ENCODE data around the gene ORC6.
"Not testable (repeated sequence)": the region's sequence is repeated elsewhere in the genome, so short reads cannot be mapped to it uniquely, and the experiment has no call there.

Gene ORC6

DNA sequence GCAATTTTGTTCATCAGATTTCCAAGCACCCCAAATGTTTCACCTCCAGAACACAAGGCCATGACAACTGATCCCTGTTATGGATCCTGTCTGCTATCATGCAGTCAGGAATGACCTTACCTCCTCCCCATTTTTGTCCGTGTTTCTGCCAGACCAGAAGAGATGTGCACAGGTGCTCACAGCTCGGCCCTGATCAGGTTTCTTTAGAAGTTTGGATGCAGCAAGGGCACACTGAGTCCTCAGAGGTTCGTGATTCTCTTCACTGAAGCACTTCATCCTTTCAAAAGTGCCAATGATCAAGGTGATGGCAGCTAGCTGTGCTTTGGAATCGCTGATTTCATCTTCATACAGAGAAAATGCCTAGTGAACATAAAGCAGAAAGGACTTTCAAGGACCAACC, 27.3 kb upstream of the ORC6 start:
- TF ChIP-seq, protein P1, sequence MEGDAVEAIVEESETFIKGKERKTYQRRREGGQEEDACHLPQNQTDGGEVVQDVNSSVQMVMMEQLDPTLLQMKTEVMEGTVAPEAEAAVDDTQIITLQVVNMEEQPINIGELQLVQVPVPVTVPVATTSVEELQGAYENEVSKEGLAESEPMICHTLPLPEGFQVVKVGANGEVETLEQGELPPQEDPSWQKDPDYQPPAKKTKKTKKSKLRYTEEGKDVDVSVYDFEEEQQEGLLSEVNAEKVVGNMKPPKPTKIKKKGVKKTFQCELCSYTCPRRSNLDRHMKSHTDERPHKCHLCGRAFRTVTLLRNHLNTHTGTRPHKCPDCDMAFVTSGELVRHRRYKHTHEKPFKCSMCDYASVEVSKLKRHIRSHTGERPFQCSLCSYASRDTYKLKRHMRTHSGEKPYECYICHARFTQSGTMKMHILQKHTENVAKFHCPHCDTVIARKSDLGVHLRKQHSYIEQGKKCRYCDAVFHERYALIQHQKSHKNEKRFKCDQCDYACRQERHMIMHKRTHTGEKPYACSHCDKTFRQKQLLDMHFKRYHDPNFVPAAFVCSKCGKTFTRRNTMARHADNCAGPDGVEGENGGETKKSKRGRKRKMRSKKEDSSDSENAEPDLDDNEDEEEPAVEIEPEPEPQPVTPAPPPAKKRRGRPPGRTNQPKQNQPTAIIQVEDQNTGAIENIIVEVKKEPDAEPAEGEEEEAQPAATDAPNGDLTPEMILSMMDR (IDR thresholded peaks at IDR 0.05; ENCODE audit: extremely low read depth, missing control alignments), result no peak
- no peak for DNase-seq (ENCODE audit: low spot score)

DNA sequence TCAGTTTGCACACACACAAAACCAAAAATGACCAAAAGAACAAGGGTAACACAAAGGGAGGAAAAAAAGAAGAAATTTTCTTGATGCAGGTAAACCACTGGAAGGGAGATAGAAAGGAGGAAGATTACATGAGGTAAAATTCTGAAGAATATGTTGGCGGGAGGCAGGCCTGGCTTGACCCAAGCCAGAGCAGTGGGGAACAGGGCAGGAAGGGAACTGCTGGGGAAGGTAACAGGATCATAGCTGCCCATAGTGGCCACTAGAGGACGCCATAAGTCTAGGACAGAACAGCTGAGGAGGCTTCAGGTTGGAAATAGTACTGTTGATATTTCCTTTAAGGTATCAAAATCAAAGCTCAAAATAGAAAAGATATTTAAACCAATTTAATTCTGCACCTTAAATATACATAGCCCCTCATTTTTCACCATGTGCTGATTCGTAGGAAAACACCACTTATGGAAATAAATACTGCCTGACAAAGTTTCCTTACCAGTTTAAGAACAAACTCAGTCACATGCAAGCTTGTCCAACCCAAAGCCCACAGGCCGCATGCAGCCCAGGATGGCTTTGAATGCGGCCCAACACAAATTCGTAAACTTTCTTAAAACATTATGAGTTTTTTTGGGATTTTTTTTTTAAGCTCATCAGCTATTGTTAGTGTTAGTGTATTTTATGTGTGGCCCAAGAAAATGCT, 16.0 kb upstream of the ORC6 start:
- TF ChIP-seq, protein P1 (IDR thresholded peaks at IDR 0.05; ENCODE audit: extremely low read depth, missing control alignments), result peak; percentile 87
- peak; percentile 74 for DNase-seq (ENCODE audit: low spot score)

DNA sequence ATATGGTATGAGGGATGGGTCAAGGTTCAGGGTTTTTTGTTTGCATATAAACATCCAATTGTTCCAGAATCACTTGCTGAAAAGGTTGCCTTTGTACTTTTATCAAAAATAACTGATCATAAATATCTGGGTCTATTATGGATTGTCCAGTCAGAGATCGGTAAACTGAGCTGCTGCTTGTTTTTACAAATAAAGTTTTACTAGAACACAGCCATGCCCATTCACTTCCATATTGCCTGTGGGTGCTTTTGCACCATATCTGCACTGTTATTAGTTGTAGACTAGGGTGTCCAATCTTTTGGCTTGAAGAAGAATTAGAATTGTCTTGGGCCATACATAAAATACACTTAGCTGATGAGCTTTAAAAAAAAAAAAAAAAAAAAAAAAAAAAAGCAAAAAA, 11.5 kb upstream of the ORC6 start:
- DNase-seq (ENCODE audit: low spot score), result not testable (repeated sequence)

DNA sequence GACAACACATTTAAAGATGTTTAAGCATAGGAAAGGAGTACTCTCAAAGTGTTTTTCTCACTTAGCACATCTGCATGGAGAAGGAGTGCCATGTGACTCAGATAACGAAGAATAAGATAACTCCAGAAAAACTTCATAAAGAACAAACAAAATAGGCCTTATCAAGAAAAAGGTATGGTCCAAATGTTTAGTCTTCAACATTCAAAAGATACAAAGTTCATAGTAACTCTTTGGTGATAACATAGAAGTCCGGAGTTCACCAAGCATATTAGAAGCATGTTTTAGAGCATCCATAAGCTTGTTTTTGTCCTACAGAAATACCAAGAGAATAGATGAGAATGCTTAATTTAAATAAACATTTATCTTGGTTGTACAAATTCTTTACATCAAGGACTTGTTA, 7.6 kb upstream of the ORC6 start:
- DNase-seq (ENCODE audit: low spot score), result not testable (repeated sequence)

DNA sequence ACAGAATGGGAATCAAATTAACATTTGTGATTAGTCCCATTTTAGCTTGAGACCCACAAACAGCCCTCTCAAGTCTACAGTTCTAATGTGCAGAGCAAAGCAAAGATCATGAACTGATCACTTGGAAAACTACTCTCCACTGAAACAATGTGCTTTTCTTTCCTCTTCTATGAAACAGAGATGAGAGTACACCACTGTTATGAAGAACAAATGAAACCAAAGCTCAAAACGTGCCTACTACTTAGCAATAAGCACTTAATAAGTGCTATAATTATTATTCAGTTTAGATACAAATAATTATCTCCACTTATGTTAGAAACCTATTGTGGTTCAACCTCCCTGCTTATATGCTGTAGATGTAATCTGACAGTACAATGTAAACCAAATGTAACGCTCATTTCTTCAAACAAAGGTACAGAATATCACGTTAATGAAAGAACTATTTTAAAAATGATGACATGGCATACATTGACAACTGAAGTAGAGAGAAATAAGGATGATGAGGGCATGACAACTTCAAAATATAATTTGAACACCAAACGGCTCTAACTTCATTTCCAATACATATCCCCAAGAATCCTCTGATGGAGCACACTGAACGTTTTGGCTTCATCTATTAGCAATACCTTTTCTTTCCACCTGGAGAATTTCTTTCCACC, 2.5 kb upstream of the ORC6 start:
- TF ChIP-seq, protein P1 (IDR thresholded peaks at IDR 0.05; ENCODE audit: extremely low read depth, missing control alignments), result no peak
- DNase-seq (ENCODE audit: low spot score), result no peak

DNA sequence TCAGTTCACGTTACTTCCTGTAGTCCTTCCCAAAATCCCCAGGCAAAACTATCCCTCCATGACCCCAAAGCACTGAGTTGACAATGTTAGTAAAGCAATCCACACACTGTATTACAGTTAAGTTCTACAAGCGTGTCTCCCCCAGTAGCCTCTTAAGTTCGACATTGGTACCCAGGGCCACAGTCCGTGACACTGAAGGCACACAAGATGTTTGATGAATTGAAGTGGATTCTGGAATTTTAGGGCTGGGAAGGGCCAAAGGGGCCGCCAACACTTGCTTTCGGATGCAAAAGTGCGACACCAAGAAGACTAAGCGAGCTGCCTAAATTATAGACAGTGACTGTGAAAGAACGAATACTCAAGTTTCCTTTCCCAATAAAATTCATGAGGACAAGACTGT, 2.0 kb upstream of the ORC6 start:
- DNase-seq (ENCODE audit: low spot score), result no peak
- TF ChIP-seq, protein P1 (IDR thresholded peaks at IDR 0.05; ENCODE audit: extremely low read depth, missing control alignments), result no peak

DNA sequence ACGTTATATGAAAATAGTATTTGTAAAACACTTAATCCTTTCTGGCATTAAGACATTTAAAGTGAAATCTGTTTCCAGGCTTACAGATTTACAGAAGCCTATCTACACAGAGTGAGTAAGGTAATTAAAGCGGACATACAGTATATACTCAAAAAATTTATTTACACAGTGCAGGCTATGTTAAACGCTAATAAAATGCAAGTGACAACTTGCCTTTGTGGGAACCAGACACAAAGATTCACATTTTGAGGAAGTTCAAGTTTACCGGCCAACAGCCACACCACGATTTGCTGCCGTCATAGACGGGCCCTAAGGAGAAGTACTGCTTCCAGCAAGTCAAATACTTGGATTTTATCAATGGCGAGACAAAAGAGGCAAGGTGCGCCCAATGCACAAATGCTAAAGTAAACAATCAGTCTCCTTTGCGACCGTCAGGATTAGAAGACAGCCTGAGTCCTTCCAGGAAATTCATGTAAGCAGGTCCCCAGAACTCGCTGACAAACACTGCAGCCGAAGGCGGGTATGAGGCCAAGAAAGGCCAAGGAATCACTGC, 1.3 kb upstream of the ORC6 start:
- DNase-seq (ENCODE audit: low spot score), result no peak
- TF ChIP-seq, protein P1 (IDR thresholded peaks at IDR 0.05; ENCODE audit: extremely low read depth, missing control alignments), result no peak

DNA sequence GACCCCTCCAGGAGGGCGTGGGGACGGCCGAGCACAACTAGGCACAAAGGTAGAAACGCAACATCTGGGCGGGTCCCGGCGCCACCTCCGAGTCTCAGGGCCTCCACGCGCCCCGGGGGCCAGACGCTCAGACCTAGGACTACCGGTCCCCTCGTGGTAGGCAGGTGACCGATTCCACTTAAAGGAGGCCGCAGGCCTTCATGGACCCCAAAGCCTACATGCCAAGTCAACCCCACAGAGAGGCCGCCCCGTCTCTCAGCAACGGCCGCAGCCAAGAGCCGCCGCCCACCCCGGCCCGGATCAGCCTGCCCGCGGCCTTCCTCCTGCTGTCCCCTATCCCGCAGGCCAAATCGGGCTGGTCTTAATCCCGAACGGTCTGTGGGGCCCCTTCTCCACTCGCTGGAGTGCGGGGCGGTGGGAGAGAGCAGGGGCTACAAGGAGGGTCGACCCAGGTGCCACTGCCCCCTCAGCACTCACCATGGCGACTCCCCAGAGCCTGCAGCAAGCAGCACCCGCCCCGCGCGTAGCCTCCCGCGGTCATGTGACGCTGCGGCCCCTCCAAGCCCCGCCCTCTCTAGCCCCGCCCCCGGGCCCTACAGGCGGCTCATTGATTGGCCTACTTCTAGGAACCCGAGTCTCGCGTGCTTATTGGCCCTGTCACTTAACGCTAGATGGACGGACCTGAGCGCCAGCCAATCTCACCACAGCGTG, 650 bp upstream of the ORC6 start, which contains the start of gene VPS35:
Gene VPS35 (minus strand): TSS at position 525 of the 711 bp plus-strand sequence. CDS start 45 bp downstream, at position 480.
- TF ChIP-seq, protein P1 (IDR thresholded peaks at IDR 0.05; ENCODE audit: extremely low read depth, missing control alignments), result peak; percentile 32
- DNase-seq (ENCODE audit: low spot score), result peak; percentile 95

Data from GM20000 (cell line).